IMR-90 (cell line): ENCODE measurements around the gene PRKRA. TPM values are rescaled to one million over a fixed set of nuclear protein-coding genes. Genes with fewer than 3 reads are reported as not detected.

ENCODE experiments used
- ATAC-seq: fragments of 200-7000 bp; cut with Tn5 transposase; 2 replicates; pipeline ENCODE4 v1.9.1; 2020; ENCODE audit warnings: low read depth, mild to moderate bottlenecking, moderate library complexity
- BruUV-seq: library from RNA; stranded (reverse); fragments of 400-500 nt; replicated peaks from 2 replicates; lab custom pipeline; 2021; lab: Mats Ljungman, UMichigan
- CTCF ChIA-PET: fragments of 300-600 bp; formaldehyde crosslinking; extraction: SDS; loops from one replicate; lab custom pipeline; 2021; ENCODE audit warnings: antibody characterized with exemption; lab: Yijun Ruan, JAX
- POLR2A ChIA-PET: fragments of 300-600 bp; sonication (Branson Sonifier 250); formaldehyde crosslinking; loops from one replicate; lab custom pipeline; 2022; ENCODE audit warnings: antibody characterized with exemption; ENCODE audit not compliant: unreplicated experiment; lab: Charles Lee
- DNase-seq: peaks from one replicate; pipeline ENCODE4 v3.0.0; 2013
- H2AFZ ChIP-seq: replicated peaks from 2 replicates; pipeline ENCODE3; 2013; ENCODE audit warnings: low read length, mild to moderate bottlenecking; ENCODE audit not compliant: poor library complexity
- H2AK5ac ChIP-seq: 2 replicates; pipeline ENCODE4 v1.6.1; 2013; ENCODE audit warnings: low read depth, low read length, inconsistent platforms
- H2AK9ac ChIP-seq: replicated peaks from 2 replicates; pipeline ENCODE3; 2013; ENCODE audit warnings: mild to moderate bottlenecking, low read depth, low read length, moderate library complexity; ENCODE audit not compliant: poor library complexity
- H2BK120ac ChIP-seq: 2 replicates; pipeline ENCODE4 v1.6.1; 2013; ENCODE audit warnings: low read depth, low read length, inconsistent platforms
- H2BK15ac ChIP-seq: 3 replicates; pipeline ENCODE4 v1.6.1; 2013; ENCODE audit warnings: low read depth, low read length, inconsistent platforms
- H2BK20ac ChIP-seq: 2 replicates; pipeline ENCODE4 v1.6.1; 2013; ENCODE audit warnings: low read depth, mild to moderate bottlenecking, inconsistent platforms, low read length, moderate library complexity
- H2BK5ac ChIP-seq: 2 replicates; pipeline ENCODE4 v1.6.1; 2013; ENCODE audit warnings: mild to moderate bottlenecking, low read depth, low read length, inconsistent platforms; ENCODE audit not compliant: poor library complexity, severe bottlenecking
- H3K14ac ChIP-seq: replicated peaks from 2 replicates; pipeline ENCODE4 v1.6.1; 2013; ENCODE audit warnings: low read depth, low read length, inconsistent platforms
- H3K18ac ChIP-seq: 2 replicates; pipeline ENCODE4 v1.6.1; 2013; ENCODE audit warnings: low read depth, low read length, control low read depth
- H3K23ac ChIP-seq: 2 replicates; pipeline ENCODE4 v1.6.1; 2013; ENCODE audit warnings: low read depth, low read length, inconsistent platforms
- H3K27ac ChIP-seq: 2 replicates; pipeline ENCODE4 v1.5.1; 2013; ENCODE audit warnings: mild to moderate bottlenecking, control low read depth, low read length; ENCODE audit not compliant: insufficient read depth
- H3K27me3 ChIP-seq: 2 replicates; pipeline ENCODE4 v1.6.1; 2013; ENCODE audit warnings: low read length; ENCODE audit not compliant: control insufficient read depth, insufficient read depth
- H3K36me3 ChIP-seq: 2 replicates; pipeline ENCODE4 v1.6.1; 2013; ENCODE audit warnings: low read length, mixed read lengths; ENCODE audit not compliant: control insufficient read depth, insufficient read depth
- H3K4ac ChIP-seq: 2 replicates; pipeline ENCODE4 v1.6.1; 2013; ENCODE audit warnings: low read depth, low read length, inconsistent platforms
- H3K4me1 ChIP-seq: 2 replicates; pipeline ENCODE4 v1.6.1; 2013; ENCODE audit warnings: low read length, mixed read lengths; ENCODE audit not compliant: control insufficient read depth, insufficient read depth
- H3K4me2 ChIP-seq: 2 replicates; pipeline ENCODE4 v1.6.1; 2013; ENCODE audit warnings: low read depth, mild to moderate bottlenecking, control low read depth, low read length, moderate library complexity
- H3K4me3 ChIP-seq: 2 replicates; pipeline ENCODE4 v1.5.1; 2013; ENCODE audit warnings: low read depth, mild to moderate bottlenecking, control low read depth, low read length, moderate library complexity; ENCODE audit not compliant: insufficient read depth
- H3K56ac ChIP-seq: 2 replicates; pipeline ENCODE4 v1.6.1; 2013; ENCODE audit warnings: low read length, inconsistent platforms; ENCODE audit not compliant: insufficient read depth; ENCODE audit errors: extremely low read depth
- H3K79me1 ChIP-seq, 2 experiments: 2 replicates each; pipeline ENCODE4 v1.6.1; 2013; ENCODE audit warnings: low read length in 2 of 2, inconsistent platforms in 1 of 2, low read depth in 1 of 2
- H3K9ac ChIP-seq: 2 replicates; pipeline ENCODE4 v1.6.1; 2013; ENCODE audit warnings: low read depth, low read length, control low read depth
- H3K9me1 ChIP-seq: 2 replicates; pipeline ENCODE4 v1.6.1; 2013; ENCODE audit warnings: low read length, inconsistent platforms; ENCODE audit not compliant: insufficient read depth
- H3K9me3 ChIP-seq: 2 replicates; pipeline ENCODE4 v1.6.1; 2013; ENCODE audit warnings: low read length; ENCODE audit not compliant: control insufficient read depth, insufficient read depth
- H4K20me1 ChIP-seq: 2 replicates; pipeline ENCODE4 v1.6.1; 2013; ENCODE audit warnings: low read length, inconsistent platforms; ENCODE audit not compliant: insufficient read depth
- H4K5ac ChIP-seq: 2 replicates; pipeline ENCODE4 v1.6.1; 2013; ENCODE audit warnings: mild to moderate bottlenecking, low read depth, low read length, control low read depth
- H4K8ac ChIP-seq, 2 experiments: 2 replicates each; pipeline ENCODE4 v1.6.1; 2013; ENCODE audit warnings: low read depth in 2 of 2, low read length in 2 of 2, control low read depth in 1 of 2, inconsistent platforms in 1 of 2
- H4K91ac ChIP-seq: 2 replicates; pipeline ENCODE4 v1.6.1; 2013; ENCODE audit warnings: low read depth, low read length, inconsistent platforms; ENCODE audit not compliant: insufficient read depth
- CEBPB ChIP-seq: IDR thresholded peaks from 2 replicates; pipeline ENCODE4 v1.6.1; 2012; ENCODE audit warnings: low read depth, low read length, improper control_type of control experiment
- MAFK ChIP-seq: IDR thresholded peaks from 2 replicates; pipeline ENCODE4 v1.6.1; 2012; ENCODE audit warnings: low read depth, low read length, improper control_type of control experiment
- NFE2L2 ChIP-seq: fragments of 150-350 bp; IDR thresholded peaks from 2 replicates; pipeline ENCODE4 v1.6.1; 2016; ENCODE audit warnings: low read depth, mild to moderate bottlenecking, low read length
- RAD21 ChIP-seq: IDR thresholded peaks from 2 replicates; pipeline ENCODE4 v1.6.1; 2012; ENCODE audit warnings: low read length, improper control_type of control experiment
- SMC3 ChIP-seq: fragments of 150-350 bp; IDR thresholded peaks from 2 replicates; pipeline ENCODE4 v1.6.1; 2016; ENCODE audit warnings: low read depth, mild to moderate bottlenecking, antibody characterized with exemption, low read length, moderate library complexity
- WGBS, 2 experiments: methylation state at CpG; one replicate each; pipeline versions ENCODE4 v1.1.5 to v1.1.7; 2013; ENCODE audit warnings: missing lambda C conversion rate in 2 of 2; ENCODE audit not compliant: insufficient read length in 1 of 2; ENCODE audit errors: extremely low coverage in 2 of 2; 5-methylcytosine and 5-hydroxymethylcytosine counted together
- dilution Hi-C: fragments of 300-500 bp; cut with HindIII; formaldehyde crosslinking; loops from one replicate; pipeline ENCODE4 v1.14.3; 2018; ENCODE audit warnings: low sequenced_read_pairs; ENCODE audit not compliant: unreplicated experiment
- in situ Hi-C: fragments of 300-500 bp; cut with MboI; formaldehyde crosslinking; loops from 3 replicates; pipeline ENCODE4 v1.14.3; 2019; ENCODE audit warnings: low sequenced_read_pairs, inconsistent platforms, mixed read lengths
- intact Hi-C: fragments of 100-400 bp; cut with micrococcal nuclease; formaldehyde crosslinking; loops from 2 replicates; pipeline ENCODE4 v1.10.0; 2022
- polyA plus RNA-seq, 3 experiments: library from polyadenylated mRNA; depleted of rRNA; stranded (reverse); fragments of >200 nt; gene quantifications; 2 replicates each; pipeline ENCODE4 v1.2.3, GENCODE V29; 2012; ENCODE audit warnings: low replicate concordance in 1 of 3
- total RNA-seq: library from RNA; depleted of rRNA; stranded (reverse); fragments of >200 nt; gene quantifications from 2 replicates; pipeline ENCODE4 v1.2.3, GENCODE V29; 2012
- TF ChIP-seq, protein P1 (sequence below): fragments of 150-350 bp; IDR thresholded peaks from 2 replicates; pipeline ENCODE4 v1.6.1; 2016; ENCODE audit warnings: low read depth, mild to moderate bottlenecking, low read length, moderate library complexity, borderline replicate concordance
- TF ChIP-seq, protein P2 (sequence below): conservative IDR thresholded peaks from 2 replicates; pipeline ENCODE4 v1.5.1; 2012; ENCODE audit warnings: mild to moderate bottlenecking, low read depth, low read length, improper control_type of control experiment

PRKRA gene
- total and polyA plus RNA-seq, 2 of the 4 experiments (the other 2 are of a cell fraction), result 39.5 to 53.6 TPM

GRCh38 chr2:178397002-178397605 is 53.9 kb downstream of the PRKRA start:
- no peak overlapping the region for H2BK120ac ChIP-seq
- no peaks in the 10 kb centered on the region for H3K79me1 ChIP-seq
- no peak overlapping the region for H3K4me2 ChIP-seq
- H3K27me3 ChIP-seq, result no peaks in the 10 kb centered on the region
- no peak overlapping the region for H2BK15ac ChIP-seq
- DNase-seq, result peak; percentile 55
- H2AK9ac ChIP-seq, result no peak overlapping the region
- no peak overlapping the region for H3K4me3 ChIP-seq
- ATAC-seq, result peak; percentile 66
- H3K9me1 ChIP-seq, result no peaks in the 10 kb centered on the region
- no peak overlapping the region for H3K18ac ChIP-seq
- no peak overlapping the region for H4K8ac ChIP-seq
- in situ Hi-C loops (no loop called here), dilution Hi-C loops (no loop called here), intact Hi-C loops (no loop called here)
- no peak overlapping the region for H2BK5ac ChIP-seq
- no peak overlapping the region for H3K56ac ChIP-seq
- no peaks in the 10 kb centered on the region for H3K4me1 ChIP-seq
- no peak overlapping the region for H3K9ac ChIP-seq
- H2BK20ac ChIP-seq, result no peak overlapping the region
- POLR2A ChIA-PET, result no interaction called here
- H2AFZ ChIP-seq, result no peak overlapping the region
- no peak overlapping the region for H3K23ac ChIP-seq
- H3K27ac ChIP-seq, result no peak overlapping the region
- H3K4ac ChIP-seq, result no peak overlapping the region
- CTCF ChIA-PET, result interaction anchor here (0.5 to 2.0 kb wide), 8 partner anchors 8 to 288 kb away, joined by 3 to 8 read pairs (median 3); no protein-coding TSS in a partner anchor
- H4K91ac ChIP-seq, result no peak overlapping the region
- H2AK5ac ChIP-seq, result no peak overlapping the region
- TF ChIP-seq, protein P1, sequence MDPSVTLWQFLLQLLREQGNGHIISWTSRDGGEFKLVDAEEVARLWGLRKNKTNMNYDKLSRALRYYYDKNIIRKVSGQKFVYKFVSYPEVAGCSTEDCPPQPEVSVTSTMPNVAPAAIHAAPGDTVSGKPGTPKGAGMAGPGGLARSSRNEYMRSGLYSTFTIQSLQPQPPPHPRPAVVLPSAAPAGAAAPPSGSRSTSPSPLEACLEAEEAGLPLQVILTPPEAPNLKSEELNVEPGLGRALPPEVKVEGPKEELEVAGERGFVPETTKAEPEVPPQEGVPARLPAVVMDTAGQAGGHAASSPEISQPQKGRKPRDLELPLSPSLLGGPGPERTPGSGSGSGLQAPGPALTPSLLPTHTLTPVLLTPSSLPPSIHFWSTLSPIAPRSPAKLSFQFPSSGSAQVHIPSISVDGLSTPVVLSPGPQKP, result no peak
- TF ChIP-seq, protein P2, sequence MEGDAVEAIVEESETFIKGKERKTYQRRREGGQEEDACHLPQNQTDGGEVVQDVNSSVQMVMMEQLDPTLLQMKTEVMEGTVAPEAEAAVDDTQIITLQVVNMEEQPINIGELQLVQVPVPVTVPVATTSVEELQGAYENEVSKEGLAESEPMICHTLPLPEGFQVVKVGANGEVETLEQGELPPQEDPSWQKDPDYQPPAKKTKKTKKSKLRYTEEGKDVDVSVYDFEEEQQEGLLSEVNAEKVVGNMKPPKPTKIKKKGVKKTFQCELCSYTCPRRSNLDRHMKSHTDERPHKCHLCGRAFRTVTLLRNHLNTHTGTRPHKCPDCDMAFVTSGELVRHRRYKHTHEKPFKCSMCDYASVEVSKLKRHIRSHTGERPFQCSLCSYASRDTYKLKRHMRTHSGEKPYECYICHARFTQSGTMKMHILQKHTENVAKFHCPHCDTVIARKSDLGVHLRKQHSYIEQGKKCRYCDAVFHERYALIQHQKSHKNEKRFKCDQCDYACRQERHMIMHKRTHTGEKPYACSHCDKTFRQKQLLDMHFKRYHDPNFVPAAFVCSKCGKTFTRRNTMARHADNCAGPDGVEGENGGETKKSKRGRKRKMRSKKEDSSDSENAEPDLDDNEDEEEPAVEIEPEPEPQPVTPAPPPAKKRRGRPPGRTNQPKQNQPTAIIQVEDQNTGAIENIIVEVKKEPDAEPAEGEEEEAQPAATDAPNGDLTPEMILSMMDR, result peak; percentile 70
- TF ChIP-seq SMC3 (peak; percentile 40), RAD21 (peak; percentile 45), NFE2L2 (no peak), CEBPB (peak; percentile 67), MAFK (peak; percentile 84)
- no peak overlapping the region for H3K14ac ChIP-seq
- no TSS peak for BruUV-seq
- H3K9me3 ChIP-seq, result no peaks in the 10 kb centered on the region
- no peaks in the 10 kb centered on the region for H4K20me1 ChIP-seq
- WGBS, 2 experiments, result no CpG with 5 or more reads among the region's 7 CpGs
- H3K36me3 ChIP-seq, result no peaks in the 10 kb centered on the region
- H4K5ac ChIP-seq, result no peak overlapping the region
